GM19025 (cell line): ENCODE results near the gene SLC6A3.
"Not testable (repeated sequence)": the region's sequence is repeated elsewhere in the genome, so short reads cannot be mapped to it uniquely, and the experiment has no call there.

Source experiments
- ATAC-seq: cut with Tn5 transposase; IDR thresholded peaks from one replicate; pipeline ENCODE4 v1.9.1; 2021; ENCODE audit warnings: mild to moderate bottlenecking, low read depth, moderate library complexity; ENCODE audit not compliant: unreplicated experiment

SLC6A3 gene

DNA sequence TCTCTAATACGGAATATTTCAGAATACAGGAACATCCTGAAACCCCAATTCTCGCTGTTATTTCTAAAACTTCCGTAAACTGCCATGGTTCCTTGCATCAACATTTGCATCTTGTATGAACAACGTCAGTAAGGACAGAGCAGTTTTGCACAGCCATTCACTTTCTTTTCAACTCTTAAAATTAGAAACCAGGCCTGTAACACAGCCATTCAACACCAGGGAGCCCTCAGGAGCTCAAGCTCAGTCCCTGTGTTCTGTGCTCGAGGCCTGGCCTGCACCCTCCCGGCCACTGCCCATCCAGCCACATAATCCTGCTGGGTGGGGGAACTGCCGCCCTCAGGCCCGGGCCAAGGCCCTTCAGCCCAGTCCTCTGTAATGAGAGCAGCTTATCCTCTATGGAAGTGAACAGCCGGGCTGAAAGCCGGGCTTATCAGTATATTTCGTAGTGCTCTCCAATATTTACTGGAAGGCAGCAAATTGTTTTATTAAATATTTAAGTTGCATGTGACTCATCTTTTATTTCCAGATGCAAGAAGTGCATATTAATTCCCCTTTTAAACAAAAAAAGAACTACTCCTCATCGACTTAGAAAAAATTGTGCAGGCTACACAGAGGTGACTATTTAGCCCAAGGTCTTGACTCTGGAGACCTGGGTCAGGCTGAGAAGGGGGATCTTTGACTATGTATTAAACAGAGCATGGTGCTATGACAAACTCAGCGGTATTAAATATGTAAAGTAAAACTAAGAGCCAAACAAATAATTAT lies 33.2 kb upstream of the SLC6A3 start:
- no peak for ATAC-seq

DNA sequence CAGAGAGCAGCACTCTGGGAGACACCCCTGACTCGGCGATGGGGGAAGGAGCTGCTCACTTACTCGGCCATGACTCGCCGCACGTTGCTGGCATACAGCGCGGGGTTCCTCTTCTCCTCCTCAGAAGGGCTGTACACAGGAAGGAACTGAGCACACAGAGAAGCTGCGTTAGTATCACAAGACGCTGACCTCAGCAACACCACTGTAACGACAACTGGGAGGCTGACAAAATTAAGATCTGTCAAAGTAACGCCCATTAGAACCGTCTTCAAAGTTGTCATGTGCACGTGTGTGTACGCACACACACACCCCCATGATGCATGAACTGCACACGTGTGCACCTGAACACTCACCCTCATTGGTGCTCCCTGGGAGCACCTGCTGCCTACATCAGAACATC lies 32.1 kb upstream of the SLC6A3 start:
- no peak for ATAC-seq

DNA sequence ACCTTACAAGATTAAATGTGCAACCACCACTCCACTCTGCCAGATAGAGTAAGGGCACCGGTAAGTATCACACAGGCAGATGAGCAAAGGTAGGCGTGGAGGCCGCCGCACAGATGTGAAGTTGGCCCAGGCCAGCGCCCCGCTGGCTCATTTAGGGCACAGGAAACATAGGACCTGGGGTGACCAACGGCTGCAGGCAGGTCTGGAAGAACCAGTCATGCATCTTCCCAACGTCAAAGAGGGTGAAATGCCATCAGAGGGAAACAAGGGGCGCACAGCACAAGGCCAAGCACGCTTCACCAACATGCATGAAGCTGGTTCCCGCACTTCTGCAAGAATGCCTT lies 31.7 kb upstream of the SLC6A3 start:
- ATAC-seq: no peak

DNA sequence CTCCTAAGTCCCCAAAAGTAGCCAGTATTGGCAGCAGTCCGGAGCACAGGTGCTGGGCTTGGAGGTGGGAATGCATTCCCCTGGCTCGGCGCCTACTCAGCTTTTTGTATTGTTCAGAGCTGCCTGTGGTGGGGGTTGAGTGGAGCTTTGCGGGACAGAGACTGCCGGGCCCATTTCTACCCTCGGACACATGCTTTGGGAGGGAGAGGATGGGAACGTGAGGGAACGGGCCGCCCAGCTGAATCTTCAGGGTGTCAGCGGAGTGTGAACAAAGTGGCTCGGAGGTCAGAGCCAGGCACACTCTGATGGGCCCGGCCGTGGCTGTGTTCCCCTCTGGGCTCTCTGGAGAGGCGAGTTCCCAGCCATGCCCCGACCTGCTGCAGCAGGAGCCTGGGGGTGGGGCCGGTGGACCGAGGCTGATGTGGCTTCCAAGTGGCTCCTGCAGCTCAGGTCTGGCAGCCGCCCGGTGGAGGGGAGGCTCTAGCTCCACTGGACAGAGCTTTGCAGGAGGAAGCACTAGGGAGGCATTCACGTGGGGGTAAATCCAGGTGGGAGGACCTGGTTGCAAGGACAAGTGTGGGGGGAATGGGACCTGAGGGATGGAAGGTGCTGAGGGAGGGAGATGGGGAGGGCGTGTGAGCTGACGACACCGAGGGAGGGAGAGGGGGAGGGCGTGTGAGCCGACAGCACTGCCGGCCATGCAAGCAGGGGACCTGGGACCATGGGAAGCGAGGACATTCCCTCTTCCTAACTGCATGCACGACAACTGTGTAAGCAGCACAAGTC lies 31.1 kb upstream of the SLC6A3 start:
- ATAC-seq: no peak

DNA sequence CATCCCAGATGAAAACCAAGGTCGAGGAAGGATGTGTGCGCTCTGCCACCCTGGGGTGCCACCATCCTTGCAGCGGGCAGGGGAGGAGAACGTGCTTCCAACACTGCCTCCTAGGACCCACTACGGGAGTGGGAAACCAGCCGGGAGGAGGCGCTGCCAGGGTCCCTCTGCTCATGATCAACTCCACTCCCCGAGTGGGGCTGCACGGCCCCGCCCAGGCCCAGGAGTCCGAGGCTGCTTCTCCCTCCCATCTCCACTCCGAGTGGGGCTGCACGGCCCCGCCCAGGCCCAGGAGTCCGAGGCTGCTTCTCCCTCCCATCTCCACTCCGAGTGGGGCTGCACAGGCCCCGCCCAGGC lies 30.3 kb upstream of the SLC6A3 start:
- not testable (repeated sequence) for ATAC-seq

DNA sequence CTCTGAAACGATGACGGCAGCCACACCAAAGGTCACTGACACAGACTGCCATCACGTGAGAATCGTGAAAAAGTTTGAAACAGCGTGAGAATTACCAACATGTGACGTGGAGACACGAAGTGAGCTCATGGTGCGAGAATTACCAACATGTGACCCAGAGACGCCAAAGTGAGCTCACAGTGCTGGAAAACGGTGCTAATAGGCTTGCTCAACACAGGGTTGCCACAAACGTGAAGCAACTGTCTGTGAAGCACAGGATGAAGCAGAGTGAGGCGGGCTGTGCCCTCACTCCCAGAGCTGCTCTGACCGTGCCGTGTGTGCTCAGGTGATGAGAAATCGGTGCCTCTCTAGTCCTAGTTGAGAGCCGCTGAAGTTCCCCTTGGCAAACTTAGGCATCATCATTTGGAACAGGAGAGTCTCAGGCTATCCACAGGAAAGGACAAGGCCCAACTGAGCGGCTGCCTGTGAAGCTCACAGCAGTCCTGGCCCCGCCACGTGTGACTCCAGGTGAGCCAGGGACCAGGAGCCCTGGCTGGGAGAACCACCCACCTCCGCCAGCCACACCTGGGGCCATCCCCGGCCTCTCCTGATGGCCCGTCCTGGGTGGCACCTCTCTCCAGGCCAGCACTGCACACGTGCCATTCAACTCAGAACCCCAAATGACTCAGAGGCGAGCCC lies 29.8 kb upstream of the SLC6A3 start:
- ATAC-seq: no peak

DNA sequence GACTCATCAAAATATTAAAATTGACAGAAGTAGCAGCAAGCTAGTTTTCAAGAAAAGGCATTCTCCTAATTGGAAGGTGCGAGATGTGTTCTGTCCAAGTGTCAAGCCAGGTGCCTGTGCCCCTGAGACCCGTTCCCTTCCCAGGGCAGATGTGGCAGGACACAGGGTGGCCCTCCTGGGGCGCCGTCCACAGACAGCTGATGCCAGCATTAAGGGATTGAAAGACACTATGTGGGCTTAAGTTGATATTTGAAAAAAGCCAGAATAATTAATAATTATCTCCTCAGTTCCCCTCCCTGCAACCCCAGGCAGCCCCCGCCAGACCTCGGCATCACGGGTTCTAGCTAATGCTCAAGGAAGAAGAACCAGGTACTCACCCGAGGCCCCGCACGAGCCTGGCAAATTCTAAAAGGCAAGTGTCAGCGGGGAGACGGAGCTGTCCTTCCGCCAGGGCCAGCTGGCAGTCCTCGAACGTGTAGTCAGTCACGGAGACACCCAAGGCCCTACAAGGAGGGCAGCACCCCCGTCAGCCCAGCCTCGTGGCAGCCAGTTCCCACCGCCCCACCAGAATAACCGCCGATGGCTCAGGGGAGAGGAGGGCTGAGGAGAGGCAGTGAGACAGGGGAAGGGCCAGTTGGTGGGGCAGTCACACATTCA lies 29.1 kb upstream of the SLC6A3 start:
- no peak for ATAC-seq

DNA sequence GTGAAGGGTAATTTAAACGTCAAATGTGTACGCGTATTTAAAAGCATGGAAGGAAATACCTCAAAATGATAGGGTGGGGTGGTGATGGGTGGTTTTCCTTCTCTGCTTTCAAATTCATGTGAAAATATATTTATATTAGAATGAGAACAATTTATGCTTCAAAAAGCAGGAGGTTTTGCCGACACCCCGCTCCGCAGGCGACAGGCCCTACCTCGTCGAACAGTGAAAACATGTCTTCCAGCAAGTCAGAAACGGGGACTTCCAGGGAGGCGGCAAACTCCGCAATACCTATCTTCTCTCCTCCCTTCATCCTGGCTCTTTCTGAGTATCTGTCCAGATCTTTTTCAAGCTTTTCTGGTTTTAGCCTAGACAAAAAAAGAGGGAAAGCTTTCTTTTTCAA lies 28.5 kb upstream of the SLC6A3 start:
- ATAC-seq: no peak

DNA sequence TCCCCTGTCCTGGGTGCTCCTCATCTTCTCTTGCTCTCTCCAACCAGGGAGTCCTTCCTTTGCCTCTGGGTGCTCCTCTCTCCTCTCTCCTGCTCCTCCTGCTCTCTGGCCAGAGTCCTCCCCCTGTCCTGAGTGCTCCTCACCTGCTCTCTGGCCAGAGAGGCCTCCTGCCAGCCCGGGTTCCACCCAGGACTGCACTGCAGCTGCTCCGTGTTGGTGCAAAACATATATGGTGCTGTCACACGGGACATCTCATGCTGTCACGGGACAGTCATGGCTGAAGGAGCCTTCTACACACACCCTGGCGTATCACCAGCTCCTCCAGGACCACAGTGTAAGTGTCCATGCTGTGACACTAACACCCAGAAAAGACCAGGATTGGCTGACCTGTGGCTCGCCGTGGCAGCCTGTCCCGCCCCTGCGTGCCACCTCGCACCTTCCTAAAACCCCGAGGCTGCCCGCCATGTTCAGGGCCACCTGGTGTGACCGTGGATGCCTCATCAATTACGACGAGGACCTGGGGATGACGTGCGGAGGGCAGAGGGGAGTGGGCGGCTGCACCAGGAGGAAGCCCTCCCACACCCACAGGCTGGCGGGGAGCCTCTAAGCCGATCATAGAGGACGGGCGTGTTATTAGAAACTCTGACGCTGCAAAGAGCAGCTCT lies 27.9 kb upstream of the SLC6A3 start:
- ATAC-seq: no peak

DNA sequence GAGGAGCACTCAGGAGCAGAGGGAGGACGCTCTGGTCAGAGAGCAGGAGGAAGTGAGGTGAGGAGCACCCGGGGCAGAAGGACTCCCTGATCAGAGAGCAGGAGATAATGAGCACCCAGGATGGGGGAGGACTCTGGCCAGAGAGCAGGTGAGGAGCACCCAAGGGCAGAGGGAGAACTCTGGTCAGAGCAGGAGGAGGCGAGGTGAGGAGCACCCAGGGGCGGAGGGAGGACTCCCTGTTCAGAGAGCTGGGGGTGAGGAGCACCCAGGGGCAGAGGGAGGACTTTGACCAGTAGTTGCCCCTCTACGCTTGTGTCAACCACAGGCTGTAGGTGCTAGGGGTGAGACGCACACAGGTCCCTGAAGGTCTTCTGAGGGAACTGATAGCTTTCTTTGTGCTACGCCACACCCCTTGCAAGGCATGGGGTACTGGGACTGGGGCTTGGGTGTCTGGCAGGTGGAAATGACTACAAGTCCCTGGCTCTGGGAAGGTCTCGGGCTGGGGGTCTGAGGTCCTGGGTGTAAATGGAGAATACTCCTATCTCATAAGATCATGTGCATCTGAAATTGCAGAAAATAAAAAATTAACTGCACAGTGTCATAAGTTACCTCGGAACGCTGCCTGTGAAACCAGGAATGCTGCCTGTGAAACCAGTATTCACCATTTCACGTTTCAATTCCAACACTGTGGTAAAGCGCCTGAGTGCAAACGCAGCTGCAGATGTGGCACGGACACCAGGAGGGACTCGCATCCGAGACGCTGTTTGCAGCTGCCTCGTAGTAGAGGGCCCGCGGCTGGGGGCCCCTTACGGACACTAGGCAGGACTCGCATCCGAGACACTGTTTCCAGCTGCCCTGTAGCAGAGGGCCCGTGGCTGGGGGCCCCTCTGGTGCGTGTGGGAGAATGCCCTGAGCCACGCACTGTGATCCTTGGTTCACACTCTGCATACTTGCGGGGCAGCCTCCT lies 27.0 kb upstream of the SLC6A3 start:
- ATAC-seq: no peak

DNA sequence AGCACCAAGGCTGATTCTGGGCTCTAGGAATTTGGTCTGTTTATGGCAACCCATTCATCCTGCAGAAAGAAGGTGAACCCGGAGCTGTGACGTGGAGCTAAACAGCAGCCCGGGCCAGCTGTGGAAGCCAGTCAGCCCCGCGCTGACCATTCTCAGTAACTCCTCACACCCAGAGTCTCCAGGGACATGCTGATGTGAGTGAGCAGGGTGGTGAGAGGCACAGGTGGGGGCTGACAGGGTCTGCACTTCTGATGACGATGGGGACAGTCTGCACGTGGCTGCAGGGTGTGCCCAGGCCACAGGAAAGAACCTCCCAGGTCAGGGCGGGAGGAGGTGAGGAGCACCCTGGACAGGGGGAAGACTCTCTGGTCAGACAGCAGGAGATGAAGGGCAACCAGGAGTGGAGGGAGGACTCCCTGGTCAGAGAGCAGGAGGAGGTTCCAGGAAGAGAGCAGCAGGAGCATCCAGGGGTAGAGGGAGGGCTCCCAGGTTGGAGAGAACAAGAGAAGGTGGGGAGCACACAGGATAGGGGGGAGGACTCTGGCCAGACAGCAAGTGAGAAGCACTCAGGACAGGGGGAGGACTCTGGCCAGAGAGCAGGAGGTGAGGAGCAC lies 26.1 kb upstream of the SLC6A3 start:
- no peak for ATAC-seq

DNA sequence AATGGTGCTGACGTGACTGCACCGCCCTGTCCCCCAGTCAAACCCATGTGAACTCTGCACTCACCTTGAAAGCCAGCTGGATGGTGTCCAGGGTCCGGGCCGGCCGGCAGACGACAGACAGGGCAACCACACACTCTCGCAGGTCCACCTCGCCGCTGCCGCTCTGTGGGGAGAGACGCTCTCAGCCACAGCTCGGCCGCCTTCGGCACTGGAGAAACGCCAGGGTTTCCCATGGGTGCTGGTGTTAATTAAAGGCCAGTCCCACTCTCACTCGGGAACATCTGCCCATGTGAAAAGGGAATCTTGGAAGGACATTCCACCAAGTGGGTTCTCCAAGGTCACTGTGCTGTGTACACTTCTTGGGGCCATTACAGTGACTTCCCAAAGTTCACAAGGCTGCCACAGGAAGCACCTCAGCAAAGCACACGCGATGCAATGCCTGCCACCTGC lies 25.5 kb upstream of the SLC6A3 start:
- ATAC-seq: no peak

DNA sequence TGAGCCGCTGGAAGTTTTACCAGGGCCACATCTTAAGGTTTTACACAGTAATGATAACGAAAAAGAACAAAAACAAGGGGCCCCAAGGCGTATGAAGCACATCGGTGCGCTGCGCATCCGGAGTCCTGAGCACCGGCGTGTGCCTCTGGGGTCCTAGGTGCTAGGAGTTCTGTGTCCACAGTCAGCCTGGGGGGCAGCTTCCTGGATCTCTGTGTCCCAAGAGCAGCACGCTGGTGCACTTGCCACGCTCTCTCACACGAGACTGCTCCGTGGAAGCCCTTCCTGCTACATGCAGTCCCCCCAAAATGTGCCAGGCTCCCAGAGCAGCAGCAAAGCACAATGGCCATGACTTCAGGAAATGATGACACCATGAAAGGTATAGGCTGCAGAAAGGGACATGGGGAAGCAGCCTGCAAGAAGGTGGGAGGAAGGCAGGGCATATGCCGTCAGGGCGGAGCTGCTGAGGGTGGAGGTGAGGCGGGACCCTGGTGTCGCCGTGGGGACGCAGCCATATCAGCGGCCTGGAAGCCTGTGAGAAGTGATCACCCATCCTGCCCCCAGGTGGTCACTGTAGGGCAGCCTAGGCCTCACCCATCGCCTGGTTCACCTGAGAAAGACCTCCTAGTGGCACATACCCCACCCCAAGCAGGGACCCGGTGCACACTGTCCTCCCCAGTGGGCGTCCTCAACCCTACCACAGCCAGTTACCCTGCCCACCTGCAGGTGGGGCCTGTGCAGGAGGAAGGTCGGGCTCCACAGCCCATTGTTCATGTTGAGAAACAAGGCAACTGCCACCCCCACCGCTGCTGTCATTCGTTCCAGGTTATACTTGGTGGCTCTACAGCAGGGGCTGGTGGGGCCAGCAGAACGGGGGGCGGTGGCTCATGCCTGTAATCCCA lies 23.6 kb upstream of the SLC6A3 start:
- ATAC-seq: no peak

DNA sequence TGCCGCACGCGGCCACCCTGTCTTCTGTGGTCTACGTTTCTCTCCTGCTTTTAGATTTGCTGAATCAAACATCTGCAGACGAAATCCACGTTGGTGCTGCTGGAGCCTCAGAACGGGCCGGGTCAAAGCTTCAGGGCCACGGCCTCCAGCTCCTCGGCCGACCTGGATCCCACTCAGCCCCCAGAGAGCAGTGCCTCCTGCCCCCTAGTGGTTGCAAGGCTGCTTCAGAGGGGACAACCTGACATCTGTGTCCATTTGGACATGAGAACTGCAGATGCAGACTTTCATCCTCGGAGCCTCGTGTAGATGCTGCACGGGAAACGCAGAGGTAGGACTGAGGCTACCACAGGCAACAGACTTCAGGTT lies 23.0 kb upstream of the SLC6A3 start:
- ATAC-seq: no peak

DNA sequence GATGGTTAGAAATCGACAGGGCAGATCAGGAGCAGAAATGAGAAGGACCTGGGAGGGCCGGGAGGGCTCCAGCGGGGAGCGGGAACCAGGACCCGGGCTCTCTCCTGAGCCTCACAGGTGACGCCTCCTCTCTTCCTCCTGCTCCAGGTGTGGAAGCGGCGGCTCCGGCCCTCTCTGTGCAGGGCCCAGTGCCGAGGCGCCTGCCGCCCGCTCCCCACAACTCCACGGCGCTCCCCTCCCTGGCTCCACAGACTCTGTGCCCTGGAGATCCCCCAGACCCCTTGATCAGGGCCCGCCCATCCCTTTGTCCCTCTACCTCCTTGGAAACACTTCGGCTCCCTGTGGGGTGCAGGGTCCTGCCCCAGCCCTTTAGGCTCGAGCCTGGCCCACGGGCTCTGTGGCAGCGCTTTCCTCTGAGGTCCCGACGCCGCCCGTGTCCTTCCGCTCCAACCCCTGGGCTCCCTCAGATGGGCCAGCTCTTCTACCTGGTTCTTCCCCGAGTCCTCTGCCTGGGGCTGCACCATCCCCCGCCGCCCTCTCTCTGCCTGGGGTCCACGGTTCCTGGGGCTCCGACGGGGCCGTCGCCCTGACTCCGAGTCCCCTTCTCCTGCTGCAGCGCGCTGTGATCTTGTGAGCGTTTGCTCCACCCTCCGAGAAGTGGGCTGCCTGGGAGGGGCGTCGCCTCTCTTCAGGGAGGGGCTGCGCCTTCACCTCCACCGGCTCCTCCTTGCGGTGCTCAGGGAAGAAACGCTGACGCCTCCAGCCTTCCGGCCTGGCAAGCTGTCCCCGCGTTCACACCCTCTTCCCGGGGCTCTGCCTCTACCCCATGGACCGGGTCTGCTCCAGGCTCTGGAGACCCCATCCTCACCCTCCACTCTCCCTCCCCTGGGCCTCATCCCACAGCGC lies 22.4 kb upstream of the SLC6A3 start:
- no peak for ATAC-seq

DNA sequence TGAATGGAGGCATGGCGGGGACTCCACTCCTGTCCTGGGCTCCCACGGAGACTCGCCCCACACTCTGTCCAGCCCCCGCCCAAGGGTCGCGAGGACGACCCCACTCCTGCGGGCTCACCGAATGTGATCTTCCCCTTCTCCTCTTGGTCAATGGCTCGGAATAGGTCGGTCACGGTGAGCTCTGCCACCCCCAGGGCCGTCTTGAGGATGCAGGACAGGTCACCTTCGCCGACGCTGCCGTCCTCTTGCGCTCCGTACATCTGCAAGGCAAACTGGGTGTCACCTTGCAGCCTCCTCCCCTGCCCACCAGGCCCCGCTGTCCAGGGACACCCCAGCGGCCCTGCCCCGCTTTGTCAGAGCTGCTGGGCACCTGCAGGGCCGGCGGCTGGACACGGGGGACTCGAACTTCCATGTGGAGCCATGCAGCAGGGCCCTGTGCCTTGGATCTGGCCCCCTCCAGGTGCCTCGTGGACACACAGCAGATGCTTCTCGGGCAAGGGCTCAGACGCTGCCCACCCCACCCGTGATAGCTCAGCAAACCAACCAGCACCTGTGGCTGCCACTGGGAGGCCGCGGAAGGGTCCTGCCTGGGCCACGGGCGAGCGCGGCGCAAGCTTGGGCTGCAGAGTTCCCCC lies 21.5 kb upstream of the SLC6A3 start:
- ATAC-seq: no peak
